KOPT-K1 (cell line): Measurements from ENCODE around the gene CHML.
"Not testable (repeated sequence)": the region's sequence is repeated elsewhere in the genome, so short reads cannot be mapped to it uniquely, and the experiment has no call there.

Source experiments
- H3K27ac ChIP-seq: fragments of 200-600 bp; sonication (generic); 2 replicates; pipeline ENCODE4 v1.5.1; 2016; ENCODE audit warnings: antibody characterized with exemption, mild to moderate bottlenecking, low read depth, low read length; ENCODE audit not compliant: poor library complexity, severe bottlenecking
- H3K36me3 ChIP-seq: fragments of 200-600 bp; sonication (generic); 2 replicates; pipeline ENCODE4 v1.5.1; 2017; ENCODE audit warnings: antibody characterized with exemption, mild to moderate bottlenecking, low read length, moderate library complexity; ENCODE audit not compliant: insufficient read depth
- H3K9me3 ChIP-seq: fragments of 200-600 bp; sonication (generic); 2 replicates; pipeline ENCODE4 v1.5.1; 2017; ENCODE audit warnings: antibody characterized with exemption, low read length, mild to moderate bottlenecking; ENCODE audit not compliant: insufficient read depth, poor library complexity, severe bottlenecking

Gene CHML

DNA sequence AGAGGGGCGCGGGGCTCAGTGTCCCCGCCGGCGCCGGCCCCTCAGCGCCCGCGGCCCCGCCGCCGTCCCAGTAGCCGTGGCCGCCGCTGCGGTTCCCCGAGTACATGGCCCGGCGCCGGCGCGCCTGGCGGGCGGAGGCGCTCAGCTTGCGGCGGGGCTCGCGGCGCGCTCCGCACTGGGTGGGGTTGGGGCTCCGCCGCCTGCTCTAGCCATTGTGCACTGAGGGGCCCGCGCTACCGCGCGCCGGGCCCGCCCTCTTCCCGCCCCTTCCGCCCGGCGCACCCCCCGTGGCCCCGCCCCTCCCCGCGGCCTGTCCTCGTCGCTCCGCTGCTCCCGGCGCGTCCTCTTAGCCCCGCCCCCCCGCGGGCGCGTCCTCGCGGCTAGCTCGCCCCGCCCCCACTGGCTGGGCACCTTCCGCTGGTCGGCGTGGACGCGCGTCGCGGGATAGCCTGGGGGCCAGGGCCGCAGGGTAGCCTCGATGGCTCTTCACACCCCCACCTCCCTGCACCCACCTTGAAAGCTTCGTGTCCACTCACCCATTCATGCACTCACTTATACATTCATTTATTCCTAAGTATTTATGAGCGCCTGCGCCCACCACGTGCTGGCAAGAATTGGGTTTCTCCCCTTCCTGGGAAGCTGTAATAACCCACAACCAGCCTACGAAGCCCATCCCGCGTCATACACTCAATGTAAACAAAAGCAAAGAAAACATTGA is at the start of gene CHML, which contains the start of gene OPN3:
TSS of gene CHML (minus strand) at position 221 of the 718 bp plus-strand sequence. CDS start 4,603 bp downstream, outside the sequence.
TSS of gene OPN3 (minus strand) at position 221 of the 718 bp plus-strand sequence. CDS start at position 106, 115 bp downstream.
- Histone ChIP-seq H3K27ac (peak within 1 kb of the TSS; percentile 91), H3K36me3 (peaks cover 3% of the 10 kb centered on the region), H3K9me3 (no peaks in the 10 kb centered on the region)

DNA sequence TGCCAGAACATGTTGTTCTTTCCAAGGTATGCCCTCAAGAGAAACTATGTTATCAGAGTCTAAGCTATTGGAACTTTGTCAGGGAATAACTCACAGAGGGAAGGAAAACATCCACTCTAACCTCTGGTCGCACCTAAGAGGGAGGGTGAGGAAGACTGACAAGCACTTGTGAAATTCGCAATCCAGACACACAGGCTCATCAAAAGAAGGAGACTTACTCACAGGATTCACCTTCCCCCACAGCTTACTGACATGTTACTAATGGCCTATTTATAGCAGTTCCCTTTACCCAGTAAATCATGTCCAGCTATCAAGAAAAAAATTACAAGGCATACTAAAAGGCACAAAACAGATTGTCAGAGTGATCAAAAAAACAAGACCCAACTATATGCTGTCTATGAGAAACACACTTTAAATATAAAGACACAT is 48.8 kb upstream of the CHML start:
- Histone ChIP-seq H3K9me3 (no peaks in the 10 kb centered on the region), H3K27ac (no peak overlapping the region), H3K36me3 (no peaks in the 10 kb centered on the region)

DNA sequence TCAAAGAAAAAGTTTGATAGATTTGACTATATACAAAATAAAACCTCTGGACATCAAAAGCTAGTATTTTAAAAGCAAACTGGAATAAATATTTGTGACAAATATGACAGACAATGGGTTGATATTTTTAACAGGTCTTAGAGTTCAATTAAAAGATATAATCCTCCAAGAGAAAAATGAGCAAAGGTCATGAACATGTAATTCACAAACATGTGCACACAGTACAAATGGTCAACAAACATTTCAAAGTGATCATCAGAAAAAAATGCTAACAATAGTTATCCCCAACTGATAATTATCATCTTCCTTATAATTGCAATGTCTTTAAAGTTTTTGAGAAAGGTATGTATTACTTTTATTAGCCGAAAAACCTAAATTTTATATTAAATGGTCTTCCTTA is 43.9 kb upstream of the CHML start:
- Histone ChIP-seq H3K9me3 (no peaks in the 10 kb centered on the region), H3K27ac (no peak overlapping the region), H3K36me3 (no peaks in the 10 kb centered on the region)

DNA sequence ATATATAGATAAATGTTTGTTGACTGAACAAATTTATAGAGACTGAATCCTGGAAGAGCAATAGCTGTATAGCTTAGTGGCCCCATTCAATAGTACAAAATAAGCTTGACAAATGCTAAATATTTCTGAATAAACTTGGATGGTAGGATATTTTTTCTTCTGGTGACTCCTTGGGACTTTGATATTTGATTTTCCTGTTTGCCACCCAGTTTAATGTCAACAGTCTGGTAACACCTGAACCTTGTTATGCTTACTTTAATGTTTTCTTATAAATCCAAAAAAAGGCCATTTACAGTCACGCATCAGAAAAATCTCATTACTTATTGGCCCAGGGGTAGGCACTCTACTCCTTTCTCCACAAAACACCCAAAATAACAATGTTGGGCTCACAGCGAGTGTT is 42.8 kb upstream of the CHML start:
- H3K9me3 ChIP-seq = no peaks in the 10 kb centered on the region
- no peaks in the 10 kb centered on the region for H3K36me3 ChIP-seq
- H3K27ac ChIP-seq = no peak overlapping the region

GRCh38 chr1:241681861-241682448 is 41.8 kb upstream of the CHML start:
- H3K36me3 ChIP-seq, H3K27ac ChIP-seq, H3K9me3 ChIP-seq: not testable (repeated sequence)

- Histone ChIP-seq H3K27ac (no peak overlapping the region), H3K9me3 (no peaks in the 10 kb centered on the region), H3K36me3 (no peaks in the 10 kb centered on the region)
Measured at GRCh38 chr1:241679961-241680360, 39.8 kb upstream of the CHML start.

DNA sequence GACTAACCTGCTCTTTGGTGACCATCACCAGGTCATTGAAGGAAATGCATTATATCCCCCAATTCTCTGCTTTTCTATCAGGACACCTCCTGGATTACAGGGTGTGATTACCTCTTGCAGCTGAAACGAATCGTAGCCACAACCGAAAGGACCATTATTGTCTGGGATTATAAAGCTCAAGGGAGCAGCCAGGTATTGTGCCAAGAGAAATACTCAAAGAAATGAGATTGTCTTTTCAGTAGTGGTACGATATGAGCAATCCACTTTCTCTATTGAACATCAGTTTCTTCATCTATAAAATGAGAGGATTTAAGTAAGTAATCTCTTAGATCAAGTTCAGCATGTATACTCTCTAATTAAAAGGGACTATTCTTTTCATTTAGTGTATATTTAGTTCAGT is 39.2 kb upstream of the CHML start:
- H3K27ac ChIP-seq = peak overlapping the region; percentile 90
- no peaks in the 10 kb centered on the region for H3K9me3 ChIP-seq
- no peaks in the 10 kb centered on the region for H3K36me3 ChIP-seq

DNA sequence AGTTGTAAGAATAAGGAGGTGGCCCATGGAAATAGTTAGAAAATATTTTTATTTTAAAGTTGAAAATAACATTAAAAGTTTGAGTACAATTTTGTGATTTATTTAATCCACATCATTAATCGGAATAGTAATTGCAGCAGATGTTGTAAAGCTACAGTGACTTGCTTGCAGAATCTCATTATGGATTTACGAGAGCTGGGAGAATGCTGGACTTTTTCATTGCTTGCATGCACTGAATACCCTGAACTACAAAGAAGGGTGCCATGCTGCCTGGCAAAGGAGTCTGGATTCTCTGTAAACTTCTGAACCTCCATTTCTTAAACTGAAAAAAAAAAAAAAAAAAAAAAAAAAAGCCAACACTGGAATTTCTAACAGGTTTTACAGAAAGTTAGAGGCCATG is 38.4 kb upstream of the CHML start:
- Histone ChIP-seq H3K9me3 (no peaks in the 10 kb centered on the region), H3K36me3 (no peaks in the 10 kb centered on the region), H3K27ac (peak overlapping the region; percentile 90)

- Histone ChIP-seq H3K9me3 (no peaks in the 10 kb centered on the region), H3K27ac (peak overlapping the region; percentile 90), H3K36me3 (no peaks in the 10 kb centered on the region)
Measured at GRCh38 chr1:241677201-241677600, 37.0 kb upstream of the CHML start.

GRCh38 chr1:241675983-241676382 is 35.8 kb upstream of the CHML start:
- Histone ChIP-seq H3K27ac (peak overlapping the region; percentile 90), H3K9me3 (no peaks in the 10 kb centered on the region), H3K36me3 (no peaks in the 10 kb centered on the region)

DNA sequence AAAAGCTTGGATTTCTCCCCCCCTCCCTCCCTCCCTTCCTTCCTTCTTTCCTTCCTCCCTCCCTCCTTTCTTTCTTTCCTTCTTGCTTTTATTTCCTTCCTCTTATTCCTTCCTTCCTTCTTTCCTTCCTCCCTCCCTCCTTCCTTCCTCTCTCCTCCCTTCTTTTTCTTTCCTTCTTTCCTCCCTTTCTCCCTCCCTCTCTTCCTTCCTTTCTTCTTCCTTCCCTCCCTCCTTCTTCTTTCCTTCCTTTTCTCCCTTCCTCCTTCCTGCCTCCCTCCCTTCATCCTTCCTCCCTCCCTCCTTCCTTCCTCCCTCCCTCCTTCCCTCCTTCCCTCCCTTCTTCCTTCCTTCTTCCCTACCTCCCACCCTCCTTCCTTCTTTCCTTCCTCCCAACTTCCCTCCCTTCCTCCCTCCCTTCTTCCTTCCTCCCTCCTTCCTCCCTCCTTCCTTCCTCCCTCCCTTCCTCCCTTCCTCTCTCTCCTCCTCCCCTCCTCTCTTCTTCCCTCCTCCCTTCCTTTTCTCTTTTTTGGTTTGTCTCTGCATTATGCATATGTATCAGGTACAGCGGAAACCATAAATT is 34.7 kb upstream of the CHML start:
- H3K27ac ChIP-seq = no peak overlapping the region
- no peaks in the 10 kb centered on the region for H3K36me3 ChIP-seq
- no peaks in the 10 kb centered on the region for H3K9me3 ChIP-seq

DNA sequence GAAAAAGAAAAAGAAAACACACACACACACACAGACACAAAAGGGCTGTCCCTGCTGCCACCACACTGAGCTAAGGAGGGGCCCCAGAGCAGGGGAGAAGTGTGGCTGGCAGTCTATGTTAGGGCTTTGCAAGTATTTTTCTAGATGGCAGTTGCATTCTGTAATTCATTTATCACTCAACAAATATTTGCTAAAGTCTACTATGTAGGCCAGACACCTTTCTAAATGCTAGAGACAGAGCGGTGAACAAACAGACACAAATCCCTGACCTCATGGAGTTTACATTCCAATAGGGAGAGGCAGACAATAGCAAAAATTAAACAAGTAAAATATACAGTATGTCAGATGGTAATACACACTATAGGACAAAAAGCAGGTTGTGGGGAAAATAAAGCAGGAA is 32.1 kb upstream of the CHML start:
- H3K36me3 ChIP-seq = no peaks in the 10 kb centered on the region
- no peak overlapping the region for H3K27ac ChIP-seq
- H3K9me3 ChIP-seq = no peaks in the 10 kb centered on the region

GRCh38 chr1:241666419-241666818 is 26.2 kb upstream of the CHML start:
- H3K36me3 ChIP-seq = no peaks in the 10 kb centered on the region
- H3K27ac ChIP-seq = no peak overlapping the region

DNA sequence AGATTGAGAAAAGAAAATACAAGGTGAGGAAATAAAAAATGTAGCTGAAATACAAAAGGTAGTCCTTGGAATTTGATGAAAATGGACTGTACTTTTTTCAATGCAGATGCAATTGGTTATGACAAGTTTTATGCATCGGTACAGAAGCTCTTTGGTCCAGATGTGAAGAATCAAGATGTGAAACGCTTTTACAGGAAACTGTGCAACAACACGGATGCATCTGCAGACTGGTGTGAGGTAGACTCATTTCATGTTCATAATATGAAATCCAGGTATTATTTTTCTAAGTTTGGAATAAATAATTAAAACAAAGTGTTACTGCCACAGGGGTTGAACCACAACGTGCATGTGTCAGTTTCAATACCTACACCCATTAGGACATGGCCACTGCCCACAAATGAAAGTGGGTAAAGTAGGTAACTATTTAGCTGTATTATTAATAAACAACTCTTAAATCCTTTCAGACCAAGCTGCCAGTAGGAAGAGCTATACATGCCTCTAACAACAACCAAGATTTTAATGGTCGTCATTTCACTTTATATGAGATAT is 20.3 kb upstream of the CHML start:
- H3K36me3 ChIP-seq = no peaks in the 10 kb centered on the region
- no peak overlapping the region for H3K27ac ChIP-seq
- H3K9me3 ChIP-seq = no peaks in the 10 kb centered on the region

More at GRCh38 chr1:241666419-241666818, 26.2 kb upstream of the CHML start:
- no peaks in the 10 kb centered on the region for H3K9me3 ChIP-seq

GRCh38 chr1:241659016-241659415 is 18.8 kb upstream of the CHML start:
- H3K27ac ChIP-seq, H3K9me3 ChIP-seq, H3K36me3 ChIP-seq: not testable (repeated sequence)
